Neural cell (in vitro differentiated cells): ENCODE results near the gene DYRK2. TPM values are rescaled to one million over a fixed set of nuclear protein-coding genes. Genes with fewer than 3 reads are reported as not detected.

ENCODE experiments used
- H2AFZ ChIP-seq: fragments of 200-600, 300-800 bp; sonication (generic), shearing (Covaris generic); 2 replicates; pipeline ENCODE4 v1.6.0; 2014; ENCODE audit warnings: low read depth, mild to moderate bottlenecking, antibody characterized with exemption, low read length, moderate library complexity
- H3F3A ChIP-seq: fragments of 200-600 bp; shearing (Covaris generic); 2 replicates; pipeline ENCODE4 v1.6.1; 2016; ENCODE audit warnings: mild to moderate bottlenecking, moderate library complexity, mixed read lengths, antibody characterized with exemption, low read length; ENCODE audit not compliant: insufficient read depth, poor library complexity, severe bottlenecking
- H3K27ac ChIP-seq: fragments of 200-600, 300-800 bp; sonication (generic), shearing (Covaris generic); 2 replicates; pipeline ENCODE4 v1.5.1; 2014; ENCODE audit warnings: mild to moderate bottlenecking, low read length, moderate library complexity
- H3K27me3 ChIP-seq: fragments of 300-800, 200-600 bp; sonication (generic), shearing (Covaris generic); 2 replicates; pipeline ENCODE4 v1.6.0; 2014; ENCODE audit warnings: mild to moderate bottlenecking, low read depth, low read length, moderate library complexity; ENCODE audit not compliant: insufficient read depth
- H3K36me3 ChIP-seq: fragments of 300-800, 200-600 bp; sonication (generic), shearing (Covaris generic); 2 replicates; pipeline ENCODE4 v1.5.1; 2014; ENCODE audit warnings: mild to moderate bottlenecking, antibody characterized with exemption, low read length, moderate library complexity; ENCODE audit not compliant: insufficient read depth
- H3K4me2 ChIP-seq: fragments of 300-800, 200-600 bp; sonication (generic), shearing (Covaris generic); 2 replicates; pipeline ENCODE4 v1.6.0; 2014; ENCODE audit warnings: mild to moderate bottlenecking, low read length
- H3K4me3 ChIP-seq: fragments of 300-800, 200-600 bp; sonication (generic), shearing (Covaris generic); 2 replicates; pipeline ENCODE4 v1.5.1; 2014; ENCODE audit warnings: mild to moderate bottlenecking, low read length, moderate library complexity
- H3K79me2 ChIP-seq: fragments of 200-600 bp; shearing (Covaris generic); replicated peaks from 2 replicates; pipeline ENCODE4 v1.6.0; 2014; ENCODE audit warnings: mild to moderate bottlenecking, low read length, moderate library complexity; ENCODE audit not compliant: insufficient read depth
- H3K9ac ChIP-seq: fragments of 300-800, 200-600 bp; sonication (generic), shearing (Covaris generic); 2 replicates; pipeline ENCODE4 v1.6.1; 2016; ENCODE audit warnings: mild to moderate bottlenecking, low read length, mixed read lengths
- H3K9me2 ChIP-seq: fragments of 200-600 bp; shearing (Covaris generic); 2 replicates; pipeline ENCODE4 v1.6.1; 2016; ENCODE audit warnings: mild to moderate bottlenecking, low read length, mixed read lengths; ENCODE audit not compliant: insufficient read depth
- H3K9me3 ChIP-seq: fragments of 200-600, 300-800 bp; sonication (generic), shearing (Covaris generic); 2 replicates; pipeline ENCODE4 v1.6.1; 2016; ENCODE audit warnings: mild to moderate bottlenecking, mixed run types, low read length, moderate library complexity, mixed read lengths
- H4K20me1 ChIP-seq: fragments of 200-600 bp; shearing (Covaris generic); 2 replicates; pipeline ENCODE4 v1.6.1; 2016; ENCODE audit warnings: mild to moderate bottlenecking, mixed run types; ENCODE audit not compliant: insufficient read depth
- CTCF ChIP-seq: fragments of 450-650 bp; IDR thresholded peaks from 2 replicates; pipeline ENCODE4 v1.5.1; 2014; ENCODE audit warnings: antibody characterized with exemption, mild to moderate bottlenecking, moderate library complexity; ENCODE audit not compliant: poor library complexity, severe bottlenecking
- EP300 ChIP-seq: fragments of 450-650 bp; conservative IDR thresholded peaks from 2 replicates; pipeline ENCODE4 v1.6.1; 2014; ENCODE audit warnings: antibody characterized with exemption, mild to moderate bottlenecking, moderate library complexity; ENCODE audit not compliant: poor library complexity, severe bottlenecking
- EZH2 ChIP-seq: fragments of 200-600, 300-800 bp; shearing (Covaris generic), sonication (generic); IDR thresholded peaks from 2 replicates; pipeline ENCODE4 v1.6.1; 2014; ENCODE audit warnings: antibody characterized with exemption, low read length, borderline replicate concordance, mild to moderate bottlenecking; ENCODE audit not compliant: insufficient read depth, poor library complexity, severe bottlenecking
- MXI1 ChIP-seq: fragments of 450-650 bp; conservative IDR thresholded peaks from 2 replicates; pipeline ENCODE4 v1.6.1; 2014; ENCODE audit warnings: antibody characterized with exemption, mild to moderate bottlenecking; ENCODE audit not compliant: poor library complexity, severe bottlenecking
- POLR2AphosphoS5 ChIP-seq: IDR thresholded peaks from 2 replicates; pipeline ENCODE4 v1.6.1; 2012
- RAD21 ChIP-seq: fragments of 450-650 bp; conservative IDR thresholded peaks from 2 replicates; pipeline ENCODE4 v1.6.1; 2014; ENCODE audit warnings: antibody characterized with exemption, mild to moderate bottlenecking, moderate library complexity
- REST ChIP-seq: IDR thresholded peaks from 2 replicates; pipeline ENCODE4 v1.6.1; 2012; ENCODE audit warnings: borderline replicate concordance
- SMC3 ChIP-seq: fragments of 450-650 bp; conservative IDR thresholded peaks from 2 replicates; pipeline ENCODE4 v1.6.1; 2014; ENCODE audit warnings: antibody characterized with exemption, mild to moderate bottlenecking, moderate library complexity; ENCODE audit not compliant: poor library complexity
- TAF1 ChIP-seq: IDR thresholded peaks from 2 replicates; pipeline ENCODE4 v1.6.1; 2012; ENCODE audit warnings: low read depth
- polyA plus RNA-seq: library from polyadenylated mRNA; depleted of rRNA; stranded (reverse); fragments of >200 nt; gene quantifications from 2 replicates; pipeline ENCODE4 v1.2.3, GENCODE V29; 2014

Gene DYRK2
- polyA plus RNA-seq, 1 donor from 2014 or later: 50.6 TPM

GRCh38 chr12:67613040-67613439 is 35.5 kb upstream of the DYRK2 start:
- Histone ChIP-seq H3K79me2 (no peaks in the 10 kb centered on the region), H3K9me3 (no peaks in the 10 kb centered on the region), H4K20me1 (no peaks in the 10 kb centered on the region), H3F3A (no peaks in the 10 kb centered on the region), H3K4me3 (no peak overlapping the region), H3K4me2 (no peak overlapping the region), H3K27me3 (no peaks in the 10 kb centered on the region), H3K27ac (no peak overlapping the region), H3K36me3 (no peaks in the 10 kb centered on the region), H2AFZ (no peak overlapping the region), H3K9ac (no peak overlapping the region), H3K9me2 (no peaks in the 10 kb centered on the region)
- TF ChIP-seq RAD21 (no peak), MXI1 (no peak), TAF1 (no peak), POLR2AphosphoS5 (no peak), REST (no peak), SMC3 (no peak), EP300 (no peak), CTCF (no peak), EZH2 (no peak)

- H3K79me2 ChIP-seq: no peaks in the 10 kb centered on the region
- no peak overlapping the region for H3K4me3 ChIP-seq
- no peaks in the 10 kb centered on the region for H4K20me1 ChIP-seq
- no peak overlapping the region for H2AFZ ChIP-seq
- TF ChIP-seq POLR2AphosphoS5: no peak
- no peak for TF ChIP-seq REST
- TF ChIP-seq SMC3: no peak
- no peak for TF ChIP-seq RAD21
- TF ChIP-seq EZH2: no peak
- TF ChIP-seq CTCF: no peak
- no peak for TF ChIP-seq EP300
- no peaks in the 10 kb centered on the region for H3F3A ChIP-seq
- no peak overlapping the region for H3K27ac ChIP-seq
- no peaks in the 10 kb centered on the region for H3K9me3 ChIP-seq
- H3K36me3 ChIP-seq: no peaks in the 10 kb centered on the region
- no peaks in the 10 kb centered on the region for H3K9me2 ChIP-seq
- H3K9ac ChIP-seq: no peak overlapping the region
- no peak overlapping the region for H3K4me2 ChIP-seq
- no peaks in the 10 kb centered on the region for H3K27me3 ChIP-seq
These were observed 30.9 kb upstream of the DYRK2 start for GRCh38 chr12:67617629-67618028.
